SU-DHL-6 (cell line): Measurements from ENCODE around the gene WFDC1.

Experiments
- EZH2phosphoT487 ChIP-seq: fragments of 200-600 bp; sonication (generic), shearing (Covaris generic); conservative IDR thresholded peaks from 2 replicates; pipeline ENCODE4 v1.6.1; 2018; ENCODE audit warnings: mild to moderate bottlenecking, antibody characterized with exemption, low read length, moderate library complexity, mixed read lengths
- TF ChIP-seq, protein P1 (sequence below): fragments of 200-600 bp; sonication (generic); IDR thresholded peaks from one replicate; pipeline ENCODE4 v1.5.1; 2017; ENCODE audit warnings: antibody characterized with exemption, mild to moderate bottlenecking, low read length, moderate library complexity; ENCODE audit not compliant: insufficient read depth, poor library complexity, severe bottlenecking

DNA sequence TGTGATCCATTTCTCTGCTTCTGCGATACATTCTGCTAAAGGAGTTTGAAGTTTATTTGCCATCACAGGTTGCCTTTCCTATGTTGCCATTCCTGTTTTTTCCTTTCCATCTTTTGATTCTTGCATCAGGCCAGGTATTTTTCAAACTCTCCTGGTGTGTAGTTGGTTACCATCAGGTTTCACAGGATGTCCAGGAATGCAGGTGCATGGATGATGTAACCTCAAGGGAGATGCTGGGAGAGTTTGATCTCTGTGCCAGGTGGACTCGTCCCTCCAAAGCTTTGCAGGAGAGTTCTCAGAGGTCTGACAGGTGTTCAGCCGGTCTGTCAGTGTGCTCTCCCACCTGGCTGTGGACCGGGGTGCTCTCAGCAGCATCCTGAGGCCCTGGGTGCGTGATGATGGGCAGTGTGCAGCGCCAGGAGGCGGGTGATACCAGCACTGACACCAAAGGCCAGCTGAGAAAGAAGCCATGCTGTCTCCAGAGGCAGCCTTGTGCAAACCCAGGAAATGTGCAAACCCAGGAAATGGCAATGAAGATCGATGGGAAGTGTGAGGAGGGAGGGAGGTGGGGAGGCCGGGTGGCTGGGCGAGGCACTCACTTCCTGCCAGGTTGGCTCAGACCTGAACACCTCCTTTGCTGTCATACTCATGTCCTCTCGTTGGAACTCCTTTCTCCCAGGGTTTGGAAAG is 75.4 kb downstream of the WFDC1 start:
- TF ChIP-seq EZH2phosphoT487: no peak
- TF ChIP-seq, protein P1, sequence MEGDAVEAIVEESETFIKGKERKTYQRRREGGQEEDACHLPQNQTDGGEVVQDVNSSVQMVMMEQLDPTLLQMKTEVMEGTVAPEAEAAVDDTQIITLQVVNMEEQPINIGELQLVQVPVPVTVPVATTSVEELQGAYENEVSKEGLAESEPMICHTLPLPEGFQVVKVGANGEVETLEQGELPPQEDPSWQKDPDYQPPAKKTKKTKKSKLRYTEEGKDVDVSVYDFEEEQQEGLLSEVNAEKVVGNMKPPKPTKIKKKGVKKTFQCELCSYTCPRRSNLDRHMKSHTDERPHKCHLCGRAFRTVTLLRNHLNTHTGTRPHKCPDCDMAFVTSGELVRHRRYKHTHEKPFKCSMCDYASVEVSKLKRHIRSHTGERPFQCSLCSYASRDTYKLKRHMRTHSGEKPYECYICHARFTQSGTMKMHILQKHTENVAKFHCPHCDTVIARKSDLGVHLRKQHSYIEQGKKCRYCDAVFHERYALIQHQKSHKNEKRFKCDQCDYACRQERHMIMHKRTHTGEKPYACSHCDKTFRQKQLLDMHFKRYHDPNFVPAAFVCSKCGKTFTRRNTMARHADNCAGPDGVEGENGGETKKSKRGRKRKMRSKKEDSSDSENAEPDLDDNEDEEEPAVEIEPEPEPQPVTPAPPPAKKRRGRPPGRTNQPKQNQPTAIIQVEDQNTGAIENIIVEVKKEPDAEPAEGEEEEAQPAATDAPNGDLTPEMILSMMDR: no peak
